A549 (cell line): ENCODE data around the gene DGKE.

Source experiments
- CHD4 ChIP-seq: fragments of 200-600 bp; sonication (generic); IDR thresholded peaks from 2 replicates; pipeline ENCODE4 v1.6.1; 2016; ENCODE audit warnings: antibody characterized with exemption, mild to moderate bottlenecking, borderline replicate concordance
- CTCF ChIP-seq: fragments of >200 bp; sonication (Bioruptor Twin); formaldehyde crosslinking; IDR thresholded peaks from 3 replicates; pipeline ENCODE4 v1.5.1; 2016
- E2F6 ChIP-seq: IDR thresholded peaks from 2 replicates; pipeline ENCODE4 v1.6.1; 2012; ENCODE audit warnings: low read depth, borderline replicate concordance
- ELK1 ChIP-seq: fragments of 150-350 bp; IDR thresholded peaks from 2 replicates; pipeline ENCODE4 v1.6.1; 2014; ENCODE audit warnings: low read depth, mild to moderate bottlenecking, low read length
- ESRRA ChIP-seq: fragments of 150-350 bp; IDR thresholded peaks from 2 replicates; pipeline ENCODE4 v1.6.1; 2014; ENCODE audit warnings: mild to moderate bottlenecking, low read length, borderline replicate concordance
- FOXS1 ChIP-seq: fragments of 250-450 bp; sonication (Bioruptor Pico); IDR thresholded peaks from 2 replicates; pipeline ENCODE4 v1.5.0; 2020; ENCODE audit warnings: mild to moderate bottlenecking, moderate library complexity
- JUNB ChIP-seq: fragments of >200 bp; sonication (Bioruptor Twin); formaldehyde crosslinking; IDR thresholded peaks from 2 replicates; pipeline ENCODE4 v1.6.1; 2016
- MYC ChIP-seq: IDR thresholded peaks from 2 replicates; pipeline ENCODE4 v1.6.1; 2012; ENCODE audit warnings: mild to moderate bottlenecking, inconsistent platforms, low read length, improper control_type of control experiment, borderline replicate concordance
- POLR2A ChIP-seq: IDR thresholded peaks from 2 replicates; pipeline ENCODE4 v1.6.1; 2012; ENCODE audit warnings: mild to moderate bottlenecking, low read length
- RAD21 ChIP-seq, 2 experiments: fragments of >200 bp in 1 of 2; sonication (Bioruptor Twin) in 1 of 2; formaldehyde crosslinking in 1 of 2; IDR thresholded peaks in 1 of 2; conservative IDR thresholded peaks in 1 of 2; 2 replicates in 1 of 2; 3 replicates in 1 of 2; pipeline ENCODE4 v1.6.1; 2012 to 2018; ENCODE audit warnings: inconsistent platforms in 1 of 2
- RCOR1 ChIP-seq: fragments of 150-350 bp; IDR thresholded peaks from 2 replicates; pipeline ENCODE4 v1.6.1; 2014; ENCODE audit warnings: antibody characterized with exemption, low read length, low read depth
- SMC3 ChIP-seq: fragments of >200 bp; sonication (Bioruptor Twin); formaldehyde crosslinking; IDR thresholded peaks from 3 replicates; pipeline ENCODE4 v1.6.1; 2018; ENCODE audit warnings: inconsistent platforms
- ZFP36 ChIP-seq: fragments of 450-650 bp; IDR thresholded peaks from 2 replicates; pipeline ENCODE4 v1.6.1; 2014; ENCODE audit warnings: borderline replicate concordance; ENCODE audit not compliant: partially characterized antibody
- ZSCAN20 ChIP-seq: fragments of 250-450 bp; sonication (Bioruptor Pico); IDR thresholded peaks from 2 replicates; pipeline ENCODE4 v1.8.0; 2022; ENCODE audit warnings: mild to moderate bottlenecking, moderate library complexity

- TF ChIP-seq FOXS1 (CRISPR knock-in tag) (no peak), E2F6 (no peak), CTCF (no peak), MYC (no peak), RCOR1 (no peak), ZSCAN20 (CRISPR knock-in tag) (no peak), CHD4 (no peak), JUNB (no peak), ESRRA (no peak), SMC3 (no peak), ZFP36 (no peak), RAD21 (conservative IDR thresholded peaks at IDR 0.05 in 1 of 2, IDR thresholded peaks at IDR 0.05 in 1 of 2) (no peak), ELK1 (no peak), POLR2A (no peak)
Observed at GRCh38 chr17:56909742-56910508, 76.0 kb downstream of the DGKE start.
